HCT116 (cell line): ENCODE results near the gene ADI1. TPM values are rescaled to one million over a fixed set of nuclear protein-coding genes. Genes with fewer than 3 reads are reported as not detected.

ENCODE experiments used
- ATAC-seq: fragments of 200-7000 bp; cut with Tn5 transposase; 2 replicates; pipeline ENCODE4 v1.9.1; 2020; ENCODE audit warnings: mild to moderate bottlenecking, moderate library complexity
- BruUV-seq: library from RNA; stranded (reverse); fragments of 400-500 nt; replicated peaks from 2 replicates; lab custom pipeline; 2021; lab: Mats Ljungman, UMichigan
- CTCF ChIA-PET: fragments of 300-600 bp; sonication (Branson Sonifier 250); formaldehyde crosslinking; loops from one replicate; lab custom pipeline; 2021; ENCODE audit warnings: antibody characterized with exemption; lab: Charles Lee
- POLR2A ChIA-PET: fragments of 300-600, 350-600 bp; sonication (Branson Sonifier 250); formaldehyde crosslinking; loops from one replicate; lab custom pipeline; 2021; ENCODE audit warnings: antibody characterized with exemption; lab: Charles Lee
- RAD21 ChIA-PET, 2 experiments: fragments of 300-600 bp; sonication (Branson Sonifier 250); formaldehyde crosslinking; loops; one replicate each; lab custom pipeline; 2023; ENCODE audit warnings: low total read pairs in 2 of 2; ENCODE audit not compliant: uncharacterized antibody in 2 of 2, unreplicated experiment in 2 of 2, low non-redundant PET in 1 of 2; lab: Charles Lee
- DNase-seq: peaks from one replicate; pipeline ENCODE4 v3.0.0-alpha.2; 2010; ENCODE audit warnings: low read depth, low spot score
- H2AFZ ChIP-seq: fragments of 200-600 bp; shearing (Covaris generic), sonication (generic); 2 replicates; pipeline ENCODE4 v1.6.1; 2017; ENCODE audit warnings: low read depth, mixed run types, mixed read lengths, antibody characterized with exemption, low read length; ENCODE audit not compliant: poor library complexity, severe bottlenecking
- H3K27ac ChIP-seq: 2 replicates; pipeline ENCODE4 v1.5.1; 2012; ENCODE audit warnings: low read depth, low read length
- H3K27me3 ChIP-seq: fragments of 200-600 bp; sonication (generic); 2 replicates; pipeline ENCODE4 v1.6.1; 2016; ENCODE audit warnings: mixed run types, low read length, mixed read lengths; ENCODE audit not compliant: insufficient read depth
- H3K36me3 ChIP-seq, 2 experiments: fragments of 200-500 bp in 1 of 2; fragments of 200-600 bp in 1 of 2; sonication (Bioruptor generic) in 1 of 2; sonication (generic) in 1 of 2; 2 replicates each; pipeline versions ENCODE4 v1.5.1 to v1.6.1; 2014 to 2016; ENCODE audit warnings: low read length in 2 of 2, inconsistent platforms in 1 of 2, mixed read lengths in 1 of 2, mixed run types in 1 of 2; ENCODE audit not compliant: insufficient read depth in 2 of 2, control insufficient read depth in 1 of 2
- H3K4me1 ChIP-seq, 2 experiments: fragments of 200-600 bp in 1 of 2; sonication (generic) in 1 of 2; 2 replicates each; pipeline versions ENCODE4 v1.5.1 to v1.6.1; 2012 to 2017; ENCODE audit warnings: low read length in 2 of 2, inconsistent platforms in 1 of 2, mild to moderate bottlenecking in 1 of 2, mixed read lengths in 1 of 2, mixed run types in 1 of 2, moderate library complexity in 1 of 2; ENCODE audit not compliant: insufficient read depth in 2 of 2, control insufficient read depth in 1 of 2
- H3K4me2 ChIP-seq: fragments of 200-600 bp; sonication (generic); 2 replicates; pipeline ENCODE4 v1.6.1; 2017; ENCODE audit warnings: mixed run types, low read length, mixed read lengths
- H3K4me3 ChIP-seq, 2 experiments: fragments of 200-600 bp in 1 of 2; sonication (generic) in 1 of 2; replicated peaks in 1 of 2; 2 replicates each; pipeline ENCODE4 v1.5.1; 2011 to 2016; ENCODE audit warnings: low read length in 2 of 2, control low read depth in 1 of 2, low read depth in 1 of 2, mild to moderate bottlenecking in 1 of 2, mixed read lengths in 1 of 2, mixed run types in 1 of 2
- H3K79me2 ChIP-seq: fragments of 200-600 bp; sonication (generic); 2 replicates; pipeline ENCODE4 v1.6.1; 2017; ENCODE audit warnings: mild to moderate bottlenecking, mixed run types, low read length, moderate library complexity, mixed read lengths; ENCODE audit not compliant: insufficient read depth
- H3K9ac ChIP-seq: fragments of 200-600 bp; sonication (generic); 2 replicates; pipeline ENCODE4 v1.6.1; 2016; ENCODE audit warnings: low read length, mixed read lengths
- H3K9me2 ChIP-seq: fragments of 200-600 bp; sonication (generic), shearing (Covaris generic); 2 replicates; pipeline ENCODE4 v1.6.1; 2017; ENCODE audit warnings: mixed run types, mild to moderate bottlenecking, moderate library complexity; ENCODE audit not compliant: insufficient read depth
- H3K9me3 ChIP-seq, 2 experiments: fragments of 200-500 bp in 1 of 2; fragments of 200-600 bp in 1 of 2; sonication (Bioruptor generic) in 1 of 2; sonication (generic) in 1 of 2; 2 replicates each; pipeline ENCODE4 v1.6.1; 2014 to 2017; ENCODE audit warnings: low read length in 2 of 2, mixed read lengths in 2 of 2, inconsistent platforms in 1 of 2, low read depth in 1 of 2, mild to moderate bottlenecking in 1 of 2, mixed run types in 1 of 2, moderate library complexity in 1 of 2; ENCODE audit not compliant: control insufficient read depth in 1 of 2, insufficient read depth in 1 of 2
- H4K20me1 ChIP-seq: fragments of 200-600 bp; sonication (generic), shearing (Covaris generic); 2 replicates; pipeline ENCODE4 v1.6.1; 2017; ENCODE audit warnings: mixed run types, mild to moderate bottlenecking, moderate library complexity; ENCODE audit not compliant: insufficient read depth
- CBX3 ChIP-seq: IDR thresholded peaks from 2 replicates; pipeline ENCODE4 v1.6.1; 2012; ENCODE audit warnings: low read depth
- EGR1 ChIP-seq: IDR thresholded peaks from 2 replicates; pipeline ENCODE4 v1.6.1; 2012; ENCODE audit warnings: low read depth
- ELF1 ChIP-seq: IDR thresholded peaks from 2 replicates; pipeline ENCODE4 v1.6.1; 2012; ENCODE audit warnings: low read depth, borderline replicate concordance
- EZH2 ChIP-seq: fragments of 200-600 bp; sonication (generic); IDR thresholded peaks from 2 replicates; pipeline ENCODE4 v1.6.1; 2017; ENCODE audit warnings: antibody characterized with exemption, mixed run types
- JUND ChIP-seq: IDR thresholded peaks from 2 replicates; pipeline ENCODE4 v1.6.1; 2012
- POLR2A ChIP-seq: IDR thresholded peaks from 2 replicates; pipeline ENCODE4 v1.7.0; 2011; ENCODE audit warnings: borderline replicate concordance; ENCODE audit not compliant: insufficient read depth, insufficient read length; ENCODE audit errors: extremely low read depth
- POLR2AphosphoS5 ChIP-seq: IDR thresholded peaks from 2 replicates; pipeline ENCODE4 v1.6.1; 2011; ENCODE audit warnings: mild to moderate bottlenecking, low read depth, low read length, moderate library complexity
- RAD21 ChIP-seq: IDR thresholded peaks from 2 replicates; pipeline ENCODE4 v1.6.1; 2012; ENCODE audit warnings: low read depth, mild to moderate bottlenecking
- SIN3A ChIP-seq: IDR thresholded peaks from 2 replicates; pipeline ENCODE4 v1.6.1; 2012; ENCODE audit warnings: low read depth
- SRF ChIP-seq: IDR thresholded peaks from 2 replicates; pipeline ENCODE4 v1.6.1; 2012; ENCODE audit warnings: low read depth
- ZFX ChIP-seq: fragments of 450-650 bp; IDR thresholded peaks from 2 replicates; pipeline ENCODE4 v1.6.1; 2017
- intact Hi-C: fragments of 100-400 bp; cut with micrococcal nuclease; formaldehyde crosslinking; loops from 2 replicates; pipeline ENCODE4 v1.10.0; 2022
- total RNA-seq: library from RNA; stranded (reverse); gene quantifications from one replicate; pipeline ENCODE4 v1.2.1, GENCODE V29; 2021; ENCODE audit not compliant: unreplicated experiment
- TF ChIP-seq, protein P1 (sequence below): IDR thresholded peaks from 2 replicates; pipeline ENCODE4 v1.6.1; 2012
- TF ChIP-seq, protein P2 (sequence below): IDR thresholded peaks from 2 replicates; pipeline ENCODE4 v1.6.1; 2012
- TF ChIP-seq, protein P3 (sequence below): IDR thresholded peaks from 2 replicates; pipeline ENCODE4 v1.6.1; 2011; ENCODE audit warnings: mild to moderate bottlenecking, low read length, moderate library complexity; ENCODE audit not compliant: insufficient replicate concordance; ENCODE audit errors: extremely low read depth

ADI1 gene
- total RNA-seq, 1 experiment from 2014 or later: 27.0 TPM

DNA sequence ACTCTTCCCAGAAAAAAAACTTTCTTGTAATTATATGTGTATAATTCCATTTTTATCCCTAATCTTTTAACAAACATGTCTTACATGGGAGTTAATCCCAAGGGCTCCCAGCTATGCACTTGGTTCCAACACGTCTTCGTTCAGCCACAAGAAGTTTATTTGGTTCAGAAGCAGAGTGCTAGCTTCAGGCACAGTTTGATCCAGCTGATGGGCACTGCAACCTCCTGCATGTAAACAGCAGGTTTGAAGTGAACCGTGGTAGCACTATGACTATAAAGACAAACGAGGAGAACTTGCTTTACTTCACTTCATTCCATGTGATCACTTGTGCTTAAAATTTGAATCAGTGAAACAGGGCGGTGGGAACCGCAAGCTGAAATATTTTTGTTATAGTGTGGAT lies 45.8 kb upstream of the ADI1 start:
- no peak overlapping the region for H3K4me2 ChIP-seq
- no peak overlapping the region for H2AFZ ChIP-seq
- H3K36me3 ChIP-seq: peaks cover 0 to 5% of the 10 kb centered on the region in 2 experiments; a peak in 1 of 4 replicates
- no peak overlapping the region for H3K27ac ChIP-seq
- H3K9me3 ChIP-seq: no peaks in the 10 kb centered on the region
- no peaks in the 10 kb centered on the region for H3K4me1 ChIP-seq
- H3K27me3 ChIP-seq: no peaks in the 10 kb centered on the region
- H3K9me2 ChIP-seq: no peaks in the 10 kb centered on the region
- H4K20me1 ChIP-seq: no peaks in the 10 kb centered on the region
- TF ChIP-seq RAD21 (no peak), CBX3 (no peak), ZFX (no peak), JUND (no peak), SIN3A (no peak), POLR2A (no peak), POLR2AphosphoS5 (no peak), SRF (no peak), EZH2 (no peak)
- TF ChIP-seq, protein P1, sequence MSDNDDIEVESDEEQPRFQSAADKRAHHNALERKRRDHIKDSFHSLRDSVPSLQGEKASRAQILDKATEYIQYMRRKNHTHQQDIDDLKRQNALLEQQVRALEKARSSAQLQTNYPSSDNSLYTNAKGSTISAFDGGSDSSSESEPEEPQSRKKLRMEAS: no peak
- TF ChIP-seq, all 23 proteins: peak for 0
- BruUV-seq: no TSS peak
- H3K79me2 ChIP-seq: no peaks in the 10 kb centered on the region
- intact Hi-C loops: no loop called here
- DNase-seq (no peak), ATAC-seq (no peak)
- no peak overlapping the region for H3K9ac ChIP-seq
- POLR2A ChIA-PET: no interaction called here
- CTCF ChIA-PET: no interaction called here
- no peak overlapping the region for H3K4me3 ChIP-seq
- RAD21 ChIA-PET: no interaction called here

DNA sequence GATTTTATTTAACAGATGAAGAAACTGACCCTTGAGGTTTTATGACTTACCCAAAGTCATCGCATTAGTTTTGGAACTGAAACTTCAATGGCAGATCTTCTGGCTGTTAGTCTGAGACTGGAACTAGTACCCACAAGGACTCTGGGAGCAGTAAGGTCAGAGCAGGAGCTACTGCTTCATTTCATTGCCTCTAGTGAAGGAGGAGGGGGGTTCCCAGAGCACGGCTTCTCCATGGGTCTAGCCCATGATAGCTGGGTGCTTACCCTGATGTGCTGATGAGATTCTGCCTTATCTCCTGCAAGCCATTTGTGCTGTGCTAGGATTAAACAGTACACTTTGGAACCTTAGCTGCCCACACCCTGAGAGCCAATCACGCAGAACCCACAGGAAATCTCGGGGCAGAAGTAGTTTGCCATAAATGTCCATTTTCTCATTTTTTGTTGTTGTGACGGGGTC lies 44.2 kb upstream of the ADI1 start:
- H3K4me2 ChIP-seq: no peak overlapping the region
- peaks cover 10% of the 10 kb centered on the region; the same call in 1 of the 2 replicates for H3K79me2 ChIP-seq
- H3K4me3 ChIP-seq: no peak overlapping the region
- H3K4me1 ChIP-seq: peaks cover 0 to 10% of the 10 kb centered on the region in 2 experiments; a peak in 2 of 4 replicates
- intact Hi-C loops: no loop called here
- BruUV-seq: no TSS peak
- no peaks in the 10 kb centered on the region for H3K27me3 ChIP-seq
- no peaks in the 10 kb centered on the region for H3K9me2 ChIP-seq
- DNase-seq (no peak), ATAC-seq (no peak)
- TF ChIP-seq, protein P2, sequence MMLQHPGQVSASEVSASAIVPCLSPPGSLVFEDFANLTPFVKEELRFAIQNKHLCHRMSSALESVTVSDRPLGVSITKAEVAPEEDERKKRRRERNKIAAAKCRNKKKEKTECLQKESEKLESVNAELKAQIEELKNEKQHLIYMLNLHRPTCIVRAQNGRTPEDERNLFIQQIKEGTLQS: no peak
- TF ChIP-seq ELF1 (no peak), ZFX (no peak), EGR1 (no peak)
- TF ChIP-seq, protein P3, sequence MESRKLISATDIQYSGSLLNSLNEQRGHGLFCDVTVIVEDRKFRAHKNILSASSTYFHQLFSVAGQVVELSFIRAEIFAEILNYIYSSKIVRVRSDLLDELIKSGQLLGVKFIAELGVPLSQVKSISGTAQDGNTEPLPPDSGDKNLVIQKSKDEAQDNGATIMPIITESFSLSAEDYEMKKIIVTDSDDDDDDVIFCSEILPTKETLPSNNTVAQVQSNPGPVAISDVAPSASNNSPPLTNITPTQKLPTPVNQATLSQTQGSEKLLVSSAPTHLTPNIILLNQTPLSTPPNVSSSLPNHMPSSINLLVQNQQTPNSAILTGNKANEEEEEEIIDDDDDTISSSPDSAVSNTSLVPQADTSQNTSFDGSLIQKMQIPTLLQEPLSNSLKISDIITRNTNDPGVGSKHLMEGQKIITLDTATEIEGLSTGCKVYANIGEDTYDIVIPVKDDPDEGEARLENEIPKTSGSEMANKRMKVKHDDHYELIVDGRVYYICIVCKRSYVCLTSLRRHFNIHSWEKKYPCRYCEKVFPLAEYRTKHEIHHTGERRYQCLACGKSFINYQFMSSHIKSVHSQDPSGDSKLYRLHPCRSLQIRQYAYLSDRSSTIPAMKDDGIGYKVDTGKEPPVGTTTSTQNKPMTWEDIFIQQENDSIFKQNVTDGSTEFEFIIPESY: no peak
- ChIA-PET POLR2A (no interaction called here), CTCF (no interaction called here), RAD21 (no interaction called here)
- no peaks in the 10 kb centered on the region for H4K20me1 ChIP-seq
- no peak overlapping the region for H3K9ac ChIP-seq
- H3K36me3 ChIP-seq: peaks cover 0 to 5% of the 10 kb centered on the region in 2 experiments; a peak in 1 of 4 replicates
- H3K9me3 ChIP-seq: no peaks in the 10 kb centered on the region
- no peak overlapping the region for H2AFZ ChIP-seq
- H3K27ac ChIP-seq: no peak overlapping the region
